Uterus (tissue), 4 donors: ENCODE results near the gene MCTP2. TPM values are rescaled to one million over a fixed set of nuclear protein-coding genes. Genes with fewer than 3 reads are reported as not detected.

ENCODE experiments used
- DNase-seq, 2 donors: peaks; one replicate each; pipeline ENCODE4 v3.0.0-alpha.2; 2019 to 2020
- H3K27ac ChIP-seq, 2 donors: fragments of 200-600 bp; sonication (generic); 1 replicate in 1 of 2; 2 replicates in 1 of 2; pipeline ENCODE4 v1.5.1; 2016 to 2018
- H3K27me3 ChIP-seq, 2 donors: fragments of 200-600 bp; sonication (generic); one replicate each; pipeline ENCODE4 v1.5.1; 2018 to 2019; ENCODE audit warnings: control low read depth in 1 of 2
- H3K36me3 ChIP-seq, 2 donors: fragments of 200-600 bp; sonication (generic); one replicate each; pipeline ENCODE4 v1.5.1; 2019; ENCODE audit warnings: control low read depth in 1 of 2
- H3K4me1 ChIP-seq, 2 donors: fragments of 200-600 bp; sonication (generic); one replicate each; pipeline ENCODE4 v1.5.1; 2018 to 2019; ENCODE audit warnings: control low read depth in 1 of 2
- H3K4me3 ChIP-seq, 2 donors: fragments of 200-600 bp; sonication (generic); 1 replicate in 1 of 2; 2 replicates in 1 of 2; pipeline ENCODE4 v1.5.1; 2018 to 2019; ENCODE audit warnings: mild to moderate bottlenecking in 1 of 2
- H3K9me3 ChIP-seq, 2 donors: fragments of 200-600 bp; sonication (generic); one replicate each; pipeline ENCODE4 v1.5.1; 2019; ENCODE audit warnings: control low read depth in 1 of 2
- CTCF ChIP-seq, 4 experiments: fragments of 200-600 bp in 2 of 4; fragments of 450-650 bp in 2 of 4; sonication (generic) in 2 of 4; IDR thresholded peaks; one replicate each; pipeline ENCODE4 v1.5.1; 2016 to 2019; ENCODE audit warnings: antibody characterized with exemption in 4 of 4, mild to moderate bottlenecking in 2 of 4, moderate library complexity in 1 of 4
- POLR2A ChIP-seq, 2 donors: fragments of 450-650 bp; IDR thresholded peaks; one replicate each; pipeline ENCODE4 v1.6.1; 2016; ENCODE audit warnings: antibody characterized with exemption in 2 of 2, mild to moderate bottlenecking in 1 of 2, moderate library complexity in 1 of 2
- intact Hi-C: fragments of 100-400 bp; cut with DNase I; formaldehyde crosslinking; loops from one replicate; pipeline ENCODE4 v1.15.1; 2023; ENCODE audit warnings: low total_unique reads
- total RNA-seq, 4 donors: library from RNA; depleted of rRNA in 3 of 4; stranded (reverse); fragments of >200 nt in 3 of 4; gene quantifications; one replicate each; pipeline versions ENCODE4 v1.1.0 to v1.2.4, GENCODE V29; 2014 to 2023
- donor health status: DM: yes; HTN: yes; CAD: no.

The MCTP2 gene
- total RNA-seq, 4 donors from 2014 or later, result 3.3 to 98.9 (median 11.7) TPM

GRCh38 chr15:94229591-94230369, 1.6 kb upstream of the MCTP2 start:
- no peaks in the 10 kb centered on the region for H3K9me3 ChIP-seq
- TF ChIP-seq CTCF (IDR thresholded peaks at IDR 0.05) (no peak), POLR2A (IDR thresholded peaks at IDR 0.05) (no peak)
- no peak overlapping the region for H3K4me3 ChIP-seq
- no peaks in the 10 kb centered on the region for H3K4me1 ChIP-seq
- intact Hi-C loops, result no loop called here
- H3K27ac ChIP-seq, result no peak overlapping the region
- no peak for DNase-seq
- H3K36me3 ChIP-seq, result no peaks in the 10 kb centered on the region
- H3K27me3 ChIP-seq, result no peaks in the 10 kb centered on the region

GRCh38 chr15:94230431-94230882, 904 bp upstream of the MCTP2 start:
- DNase-seq, result no peak
- TF ChIP-seq POLR2A (IDR thresholded peaks at IDR 0.05), result no peak
- no peak for TF ChIP-seq CTCF (IDR thresholded peaks at IDR 0.05)
- Histone ChIP-seq H3K27me3 (no peaks in the 10 kb centered on the region), H3K27ac (peak overlapping the region in 1 of 2 donors; percentile 5), H3K36me3 (no peaks in the 10 kb centered on the region), H3K4me3 (peak overlapping the region; percentile 29 to 54), H3K9me3 (no peaks in the 10 kb centered on the region), H3K4me1 (no peaks in the 10 kb centered on the region)
- intact Hi-C loops, result no loop called here

- intact Hi-C loops, result no loop called here
- Histone ChIP-seq H3K36me3 (no peaks in the 10 kb centered on the region), H3K9me3 (no peaks in the 10 kb centered on the region), H3K4me1 (no peaks in the 10 kb centered on the region), H3K27me3 (no peaks in the 10 kb centered on the region), H3K27ac (peak overlapping the region in 1 of 2 donors; percentile 36), H3K4me3 (peak overlapping the region in 1 of 2 donors; percentile 54)
- no peak for DNase-seq
- TF ChIP-seq POLR2A (IDR thresholded peaks at IDR 0.05) (no peak), CTCF (IDR thresholded peaks at IDR 0.05) (no peak)
Measured at GRCh38 chr15:94231723-94232468, 535 bp downstream of the MCTP2 start.

- Histone ChIP-seq H3K4me1 (no peaks in the 10 kb centered on the region), H3K27ac (no peak overlapping the region), H3K4me3 (no peak overlapping the region), H3K36me3 (no peaks in the 10 kb centered on the region), H3K9me3 (no peaks in the 10 kb centered on the region), H3K27me3 (no peaks in the 10 kb centered on the region)
- TF ChIP-seq CTCF (IDR thresholded peaks at IDR 0.05) (no peak), POLR2A (IDR thresholded peaks at IDR 0.05) (no peak)
- no peak for DNase-seq
- intact Hi-C loops, result no loop called here
Measured at GRCh38 chr15:94233441-94233840, 2.1 kb downstream of the MCTP2 start.

- DNase-seq, result no peak
- Histone ChIP-seq H3K4me3 (no peak overlapping the region), H3K27ac (no peak overlapping the region), H3K9me3 (no peaks in the 10 kb centered on the region), H3K27me3 (no peaks in the 10 kb centered on the region), H3K4me1 (no peaks in the 10 kb centered on the region), H3K36me3 (no peaks in the 10 kb centered on the region)
- intact Hi-C loops, result no loop called here
- TF ChIP-seq POLR2A (IDR thresholded peaks at IDR 0.05) (no peak), CTCF (IDR thresholded peaks at IDR 0.05) (no peak)
Measured at GRCh38 chr15:94234300-94234699, 2.9 kb downstream of the MCTP2 start.
